ENCODE measurements around the gene SENP3.
A peak's percentile ranks its signal among the peaks of the same experiment; 100 is the strongest.
"Not testable (repeated sequence)": the region's sequence is repeated elsewhere in the genome, so short reads cannot be mapped to it uniquely, and the experiment has no call there.

Gene SENP3

GRCh38 chr17:7577327-7578199 is 15.8 kb downstream of the SENP3 start:
- no peak for DNase-seq

- DNase-seq, result no peak
Measured at GRCh38 chr17:7579001-7579833, 17.5 kb downstream of the SENP3 start, which contains the start of gene CD68. Gene CD68 (plus strand): TSS chr17:7579638. CDS start chr17:7579678, 40 bp downstream.

GRCh38 chr17:7579834-7580603 is 18.3 kb downstream of the SENP3 start:
- no peak for DNase-seq

- DNase-seq, result no peak
Measured at GRCh38 chr17:7580604-7581575, 19.2 kb downstream of the SENP3 start.

GRCh38 chr17:7582396-7583252 is 20.9 kb downstream of the SENP3 start:
- no peak for DNase-seq

GRCh38 chr17:7583253-7584109 is 21.8 kb downstream of the SENP3 start, which contains the start of gene MPDU1:
Gene MPDU1 (plus strand): TSS chr17:7583852. CDS start chr17:7583863, 11 bp downstream.
- peak; percentile 71 for DNase-seq

GRCh38 chr17:7586673-7587419 is 25.1 kb downstream of the SENP3 start:
- no peak for DNase-seq

GRCh38 chr17:7587420-7588151 is 25.9 kb downstream of the SENP3 start:
- no peak for DNase-seq

- no peak for DNase-seq
Measured at GRCh38 chr17:7588553-7589203, 27.0 kb downstream of the SENP3 start.

- DNase-seq, result no peak
Measured at GRCh38 chr17:7589204-7589868, 27.6 kb downstream of the SENP3 start.

GRCh38 chr17:7589891-7590691 is 28.4 kb downstream of the SENP3 start, which contains the start of gene SOX15:
Gene SOX15 (minus strand): TSS chr17:7590094. CDS start chr17:7589676, 418 bp downstream.
- no peak for DNase-seq

- no peak for DNase-seq
Measured at GRCh38 chr17:7590743-7591142, 29.0 kb downstream of the SENP3 start.

GRCh38 chr17:7591596-7591995 is 29.9 kb downstream of the SENP3 start:
- DNase-seq, result no peak

GRCh38 chr17:7592422-7593021 is 30.8 kb downstream of the SENP3 start:
- no peak for DNase-seq

- DNase-seq, result no peak
Measured at GRCh38 chr17:7593296-7593695, 31.6 kb downstream of the SENP3 start.

GRCh38 chr17:7597561-7597960 is 35.8 kb downstream of the SENP3 start:
- not testable (repeated sequence) for DNase-seq

Measured in NCI-H2081 treated with DMSO at 0.1 percent for 48 hours (cell line).